Activated naive CD8-positive, alpha-beta T cell treated with anti-CD3 and anti-CD28 coated beads, Interleukin-2, amount 50 U/mL, for 24 hours (primary cell): ENCODE results near the gene RASA3.
"Not testable (repeated sequence)": the region's sequence is repeated elsewhere in the genome, so short reads cannot be mapped to it uniquely, and the experiment has no call there.

Experiments
- ATAC-seq: fragments of 150-1000 bp; cut with Tn5 transposase; one replicate; pipeline ENCODE4 v1.10.0; 2021
- DNase-seq: peaks from one replicate; pipeline ENCODE4 v3.0.0; 2021
- H3K27ac Mint-ChIP-seq: one replicate; pipeline ENCODE4 v1.8.0; 2021; ENCODE audit warnings: mild to moderate bottlenecking, mixed read lengths
- H3K27me3 Mint-ChIP-seq: one replicate; pipeline ENCODE4 v1.8.0; 2021; ENCODE audit warnings: mixed read lengths
- H3K36me3 Mint-ChIP-seq: one replicate; pipeline ENCODE4 v1.8.0; 2021; ENCODE audit warnings: low read depth, mixed read lengths
- H3K4me1 Mint-ChIP-seq: one replicate; pipeline ENCODE4 v1.8.0; 2021; ENCODE audit warnings: mixed read lengths
- H3K4me3 Mint-ChIP-seq: one replicate; pipeline ENCODE4 v1.8.0; 2021; ENCODE audit warnings: mild to moderate bottlenecking, moderate library complexity, mixed read lengths
- H3K9me3 Mint-ChIP-seq: one replicate; pipeline ENCODE4 v1.8.0; 2021; ENCODE audit warnings: mixed read lengths

Gene RASA3

GRCh38 chr13:114132419-114133121, at the start of gene RASA3:
Gene RASA3 (minus strand): TSS chr13:114132623. CDS start chr13:114132489, 134 bp downstream.
- Mint-ChIP-seq H3K4me3 (peak within 1 kb of the TSS; percentile 92), H3K27ac (peak within 1 kb of the TSS; percentile 93), H3K27me3 (no peaks in the 10 kb centered on the region), H3K4me1 (peaks cover 51% of the 10 kb centered on the region), H3K36me3 (peaks cover 4% of the 10 kb centered on the region), H3K9me3 (peaks cover under 1% of the 10 kb centered on the region)
- ATAC-seq: peak; percentile 44
- peak; percentile 75 for DNase-seq

- peaks cover 3% of the 10 kb centered on the region for H3K9me3 Mint-ChIP-seq
- H3K27ac Mint-ChIP-seq: no peak within 1 kb of the TSS
- H3K36me3 Mint-ChIP-seq: no peaks in the 10 kb centered on the region
- no peak within 1 kb of the TSS for H3K4me3 Mint-ChIP-seq
- ATAC-seq: no peak
- H3K27me3 Mint-ChIP-seq: peaks cover 2% of the 10 kb centered on the region
- DNase-seq: no peak
- H3K4me1 Mint-ChIP-seq: peaks cover 36% of the 10 kb centered on the region
These were observed 46.8 kb upstream of the RASA3 start, which contains the start of gene CFAP97D2 for GRCh38 chr13:114179087-114179658. Gene CFAP97D2 (plus strand): TSS chr13:114179257. CDS start chr13:114179331, 74 bp downstream.

GRCh38 chr13:114177245-114178010, 45.0 kb upstream of the RASA3 start:
- Mint-ChIP-seq H3K4me3 (no peak overlapping the region), H3K9me3 (peaks cover 16% of the 10 kb centered on the region), H3K4me1 (peaks cover 36% of the 10 kb centered on the region), H3K27me3 (peaks cover 2% of the 10 kb centered on the region), H3K36me3 (peaks cover 6% of the 10 kb centered on the region), H3K27ac (no peak overlapping the region)
- no peak for DNase-seq
- ATAC-seq: no peak

- not testable (repeated sequence) for DNase-seq, H3K4me3 Mint-ChIP-seq, H3K27me3 Mint-ChIP-seq, ATAC-seq, H3K27ac Mint-ChIP-seq, H3K36me3 Mint-ChIP-seq
- Mint-ChIP-seq H3K9me3 (peaks cover 20% of the 10 kb centered on the region), H3K4me1 (peaks cover 36% of the 10 kb centered on the region)
These were observed 44.0 kb upstream of the RASA3 start for GRCh38 chr13:114176359-114176902.

GRCh38 chr13:114174529-114174961, 42.1 kb upstream of the RASA3 start:
- H3K27ac Mint-ChIP-seq: no peak overlapping the region
- H3K36me3 Mint-ChIP-seq: peaks cover 6% of the 10 kb centered on the region
- H3K27me3 Mint-ChIP-seq: no peaks in the 10 kb centered on the region
- ATAC-seq: no peak
- H3K4me1 Mint-ChIP-seq: peaks cover 25% of the 10 kb centered on the region
- H3K4me3 Mint-ChIP-seq: no peak overlapping the region
- DNase-seq: no peak
- peaks cover 23% of the 10 kb centered on the region for H3K9me3 Mint-ChIP-seq

- Mint-ChIP-seq H3K36me3 (peaks cover 6% of the 10 kb centered on the region), H3K4me1 (peaks cover 21% of the 10 kb centered on the region), H3K9me3 (peaks cover 28% of the 10 kb centered on the region), H3K27me3 (no peaks in the 10 kb centered on the region), H3K27ac (no peak overlapping the region), H3K4me3 (no peak overlapping the region)
- no peak for ATAC-seq
- DNase-seq: no peak
These were observed 41.3 kb upstream of the RASA3 start for GRCh38 chr13:114173745-114174144.

GRCh38 chr13:114173272-114173671, 40.8 kb upstream of the RASA3 start:
- Mint-ChIP-seq H3K27ac (no peak overlapping the region), H3K4me3 (no peak overlapping the region), H3K9me3 (peaks cover 29% of the 10 kb centered on the region), H3K27me3 (no peaks in the 10 kb centered on the region), H3K36me3 (peaks cover 6% of the 10 kb centered on the region), H3K4me1 (peaks cover 16% of the 10 kb centered on the region)
- no peak for DNase-seq
- ATAC-seq: no peak

GRCh38 chr13:114167885-114168284, 35.5 kb upstream of the RASA3 start:
- H3K27ac Mint-ChIP-seq: no peak overlapping the region
- no peak overlapping the region for H3K4me3 Mint-ChIP-seq
- no peak for ATAC-seq
- peaks cover 15% of the 10 kb centered on the region for H3K9me3 Mint-ChIP-seq
- peaks cover 3% of the 10 kb centered on the region for H3K36me3 Mint-ChIP-seq
- H3K4me1 Mint-ChIP-seq: peaks cover 22% of the 10 kb centered on the region
- no peak for DNase-seq
- H3K27me3 Mint-ChIP-seq: no peaks in the 10 kb centered on the region

GRCh38 chr13:114167426-114167825, 35.0 kb upstream of the RASA3 start:
- Mint-ChIP-seq H3K4me1 (peaks cover 25% of the 10 kb centered on the region), H3K27me3 (no peaks in the 10 kb centered on the region), H3K27ac (no peak overlapping the region), H3K4me3 (no peak overlapping the region), H3K9me3 (peaks cover 13% of the 10 kb centered on the region), H3K36me3 (no peaks in the 10 kb centered on the region)
- no peak for DNase-seq
- ATAC-seq: no peak

- no peak for DNase-seq
- H3K27me3 Mint-ChIP-seq: no peaks in the 10 kb centered on the region
- ATAC-seq: no peak
- peaks cover 3% of the 10 kb centered on the region for H3K36me3 Mint-ChIP-seq
- H3K4me1 Mint-ChIP-seq: peaks cover 34% of the 10 kb centered on the region
- H3K27ac Mint-ChIP-seq: no peak overlapping the region
- H3K4me3 Mint-ChIP-seq: no peak overlapping the region
- peaks cover 15% of the 10 kb centered on the region for H3K9me3 Mint-ChIP-seq
These were observed 34.1 kb upstream of the RASA3 start for GRCh38 chr13:114166381-114167131.

- ATAC-seq: no peak
- Mint-ChIP-seq H3K9me3 (peaks cover 12% of the 10 kb centered on the region), H3K36me3 (peaks cover 6% of the 10 kb centered on the region), H3K4me1 (peaks cover 51% of the 10 kb centered on the region), H3K27ac (no peak overlapping the region), H3K4me3 (no peak overlapping the region), H3K27me3 (no peaks in the 10 kb centered on the region)
- DNase-seq: no peak
These were observed 32.4 kb upstream of the RASA3 start for GRCh38 chr13:114164681-114165429.

- Mint-ChIP-seq H3K9me3 (peaks cover 10% of the 10 kb centered on the region), H3K4me1 (peaks cover 57% of the 10 kb centered on the region), H3K4me3 (no peak overlapping the region), H3K36me3 (peaks cover 6% of the 10 kb centered on the region), H3K27me3 (no peaks in the 10 kb centered on the region), H3K27ac (no peak overlapping the region)
- no peak for DNase-seq
- ATAC-seq: no peak
These were observed 31.6 kb upstream of the RASA3 start for GRCh38 chr13:114164053-114164452.

GRCh38 chr13:114162533-114162922, 30.1 kb upstream of the RASA3 start:
- Mint-ChIP-seq H3K27ac (no peak overlapping the region), H3K9me3 (peaks cover 6% of the 10 kb centered on the region), H3K4me3 (peak overlapping the region; percentile 61), H3K4me1 (peaks cover 59% of the 10 kb centered on the region), H3K36me3 (peaks cover 6% of the 10 kb centered on the region), H3K27me3 (no peaks in the 10 kb centered on the region)
- no peak for DNase-seq
- no peak for ATAC-seq
